C4-2B (cell line): ENCODE data around the gene PRPF38B.

Experiments
- CTCF ChIP-seq: fragments of 450-650 bp; conservative IDR thresholded peaks from 2 replicates; pipeline ENCODE4 v1.5.1; 2017; ENCODE audit warnings: mild to moderate bottlenecking
- ZFX ChIP-seq: fragments of 450-650 bp; IDR thresholded peaks from 2 replicates; pipeline ENCODE4 v1.6.1; 2017

DNA sequence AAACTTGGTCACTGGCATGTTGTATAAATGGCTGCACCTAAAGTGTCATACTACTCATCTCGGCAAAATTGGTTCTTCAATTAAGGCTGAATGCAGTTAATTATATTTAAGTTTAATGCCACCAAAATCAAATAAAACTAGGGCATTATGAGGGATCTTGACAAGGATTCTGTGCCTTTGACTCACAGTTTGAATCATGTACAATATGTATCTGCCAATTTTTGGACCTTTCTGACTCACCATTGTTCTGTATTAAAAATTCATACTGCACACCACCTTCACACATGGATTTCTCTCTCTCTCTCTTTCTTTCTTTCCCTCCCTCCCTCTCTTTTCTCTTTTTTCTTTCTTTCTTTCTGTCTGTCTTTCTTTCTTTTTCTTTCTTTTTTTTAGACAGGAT lies 40.3 kb downstream of the PRPF38B start:
- TF ChIP-seq CTCF (no peak), ZFX (no peak)
